HG03354 (cell line): ENCODE measurements around the gene METTL26.

Experiments
- ATAC-seq: cut with Tn5 transposase; IDR thresholded peaks from one replicate; pipeline ENCODE4 v1.9.1; 2021; ENCODE audit warnings: mild to moderate bottlenecking; ENCODE audit not compliant: unreplicated experiment, poor library complexity, severe bottlenecking

METTL26 gene

GRCh38 chr16:628321-629061 is 7.6 kb downstream of the METTL26 start:
- ATAC-seq: no peak

- ATAC-seq: no peak
Measured at GRCh38 chr16:627454-628239, 8.5 kb downstream of the METTL26 start.

- ATAC-seq: no peak
Measured at GRCh38 chr16:626787-627453, 9.2 kb downstream of the METTL26 start.

- ATAC-seq: no peak
Measured at GRCh38 chr16:625977-626765, 9.9 kb downstream of the METTL26 start.

GRCh38 chr16:625117-625976 is 10.8 kb downstream of the METTL26 start:
- no peak for ATAC-seq

- ATAC-seq: no peak
Measured at GRCh38 chr16:624526-625070, 11.5 kb downstream of the METTL26 start.

- no peak for ATAC-seq
Measured at GRCh38 chr16:622920-623280, 13.2 kb downstream of the METTL26 start.

- no peak for ATAC-seq
Measured at GRCh38 chr16:621526-622105, 14.5 kb downstream of the METTL26 start.

GRCh38 chr16:620700-621525 is 15.2 kb downstream of the METTL26 start:
- ATAC-seq: no peak

- ATAC-seq: no peak
Measured at GRCh38 chr16:619476-620100, 16.5 kb downstream of the METTL26 start.

GRCh38 chr16:617855-618254 is 18.2 kb downstream of the METTL26 start:
- no peak for ATAC-seq

- no peak for ATAC-seq
Measured at GRCh38 chr16:616733-617586, 19.1 kb downstream of the METTL26 start.

GRCh38 chr16:615122-615521 is 21.0 kb downstream of the METTL26 start:
- ATAC-seq: no peak

GRCh38 chr16:610513-611381 is 25.4 kb downstream of the METTL26 start:
- no peak for ATAC-seq

- no peak for ATAC-seq
Measured at GRCh38 chr16:609984-610383, 26.1 kb downstream of the METTL26 start.
